ENCODE data around the gene MYL6.

DNA sequence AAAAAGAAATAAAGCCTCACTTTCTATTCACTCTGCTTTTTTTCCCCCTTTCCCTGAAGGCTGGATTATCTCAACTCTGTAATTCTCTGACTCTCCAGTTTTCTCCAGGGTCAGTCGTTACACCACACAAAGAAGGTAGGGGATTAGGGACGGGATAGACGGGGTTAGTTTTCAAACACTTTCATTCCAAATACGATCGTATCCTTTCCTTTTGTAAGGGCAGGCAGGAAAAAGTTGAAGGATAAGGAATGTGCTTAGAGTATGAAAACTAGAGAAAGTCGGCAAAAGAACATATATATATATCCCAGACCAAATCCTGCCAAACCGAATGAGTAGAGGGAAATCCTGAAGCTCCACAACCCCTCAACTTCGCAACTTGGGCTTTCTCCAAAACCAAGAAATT is 30.7 kb upstream of the MYL6 start:
- TF ChIP-seq, protein P1, sequence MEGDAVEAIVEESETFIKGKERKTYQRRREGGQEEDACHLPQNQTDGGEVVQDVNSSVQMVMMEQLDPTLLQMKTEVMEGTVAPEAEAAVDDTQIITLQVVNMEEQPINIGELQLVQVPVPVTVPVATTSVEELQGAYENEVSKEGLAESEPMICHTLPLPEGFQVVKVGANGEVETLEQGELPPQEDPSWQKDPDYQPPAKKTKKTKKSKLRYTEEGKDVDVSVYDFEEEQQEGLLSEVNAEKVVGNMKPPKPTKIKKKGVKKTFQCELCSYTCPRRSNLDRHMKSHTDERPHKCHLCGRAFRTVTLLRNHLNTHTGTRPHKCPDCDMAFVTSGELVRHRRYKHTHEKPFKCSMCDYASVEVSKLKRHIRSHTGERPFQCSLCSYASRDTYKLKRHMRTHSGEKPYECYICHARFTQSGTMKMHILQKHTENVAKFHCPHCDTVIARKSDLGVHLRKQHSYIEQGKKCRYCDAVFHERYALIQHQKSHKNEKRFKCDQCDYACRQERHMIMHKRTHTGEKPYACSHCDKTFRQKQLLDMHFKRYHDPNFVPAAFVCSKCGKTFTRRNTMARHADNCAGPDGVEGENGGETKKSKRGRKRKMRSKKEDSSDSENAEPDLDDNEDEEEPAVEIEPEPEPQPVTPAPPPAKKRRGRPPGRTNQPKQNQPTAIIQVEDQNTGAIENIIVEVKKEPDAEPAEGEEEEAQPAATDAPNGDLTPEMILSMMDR (IDR thresholded peaks at IDR 0.05 in 2 of 3, conservative IDR thresholded peaks at IDR 0.05 in 1 of 3; ENCODE audit: borderline replicate concordance in 1 of 3, insufficient read depth in 1 of 3, low read depth in 2 of 3, low read length in 2 of 3): no peak
- no peak for TF ChIP-seq POLR2A (IDR thresholded peaks at IDR 0.05; ENCODE audit: borderline replicate concordance, extremely low read depth, insufficient read depth, insufficient read length)

Measured in HCT116 (cell line).